ENCODE data around the gene BTBD18.
A peak's percentile ranks its signal among the peaks of the same experiment; 100 is the strongest.

BTBD18 gene

GRCh38 chr11:57751676-57752253 lies at the start of gene BTBD18:
Gene BTBD18, minus strand, starts transcription at chr11:57751819. Its CDS starts 631 bp downstream, at chr11:57751188.
- peak; percentile 42 for DNase-seq (ENCODE audit: low spot score)

- no peak for DNase-seq (ENCODE audit: low spot score)
These were observed 49.5 kb upstream of the BTBD18 start for GRCh38 chr11:57801183-57801485.

DNA sequence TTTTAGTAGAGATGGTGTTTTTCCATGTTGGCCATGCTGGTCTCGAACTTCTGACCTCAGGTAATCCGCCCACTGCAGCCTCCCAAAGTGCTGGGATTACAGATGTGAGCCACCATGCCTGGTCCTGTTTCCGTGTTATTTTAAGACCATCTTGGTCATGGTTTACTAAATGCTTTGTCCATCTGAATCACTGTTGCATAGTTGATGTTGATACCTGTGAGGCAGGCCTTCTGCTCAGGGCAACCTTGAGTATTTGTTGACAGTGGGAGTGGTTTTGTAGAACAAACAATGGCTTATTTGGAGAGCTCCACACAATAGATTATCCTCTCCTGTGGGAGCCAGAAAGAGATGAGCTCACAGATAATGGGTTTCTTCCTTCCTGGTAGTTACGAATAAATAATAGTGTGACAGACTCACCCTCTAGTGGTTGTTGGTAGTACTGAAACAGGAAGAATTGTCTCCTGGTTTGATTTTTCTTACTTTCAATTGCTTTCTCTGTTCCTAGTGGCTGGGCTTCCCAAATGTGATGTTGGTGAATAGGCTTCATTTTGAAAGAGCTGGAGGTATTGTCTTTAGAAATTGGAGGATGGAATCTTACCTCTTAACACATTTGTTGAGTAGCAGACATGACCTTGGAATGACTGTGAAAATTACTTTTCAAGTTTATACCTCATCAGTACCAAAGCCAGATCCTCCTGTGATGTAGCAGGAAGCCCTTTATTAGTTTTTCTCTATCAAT lies 49.0 kb upstream of the BTBD18 start:
- DNase-seq (ENCODE audit: low spot score), result peak; percentile 81

GRCh38 chr11:57798905-57799559 lies 47.4 kb upstream of the BTBD18 start:
- peak; percentile 37 for DNase-seq (ENCODE audit: low spot score)

GRCh38 chr11:57793351-57794115 lies 41.9 kb upstream of the BTBD18 start:
- DNase-seq (ENCODE audit: low spot score), result no peak

DNA sequence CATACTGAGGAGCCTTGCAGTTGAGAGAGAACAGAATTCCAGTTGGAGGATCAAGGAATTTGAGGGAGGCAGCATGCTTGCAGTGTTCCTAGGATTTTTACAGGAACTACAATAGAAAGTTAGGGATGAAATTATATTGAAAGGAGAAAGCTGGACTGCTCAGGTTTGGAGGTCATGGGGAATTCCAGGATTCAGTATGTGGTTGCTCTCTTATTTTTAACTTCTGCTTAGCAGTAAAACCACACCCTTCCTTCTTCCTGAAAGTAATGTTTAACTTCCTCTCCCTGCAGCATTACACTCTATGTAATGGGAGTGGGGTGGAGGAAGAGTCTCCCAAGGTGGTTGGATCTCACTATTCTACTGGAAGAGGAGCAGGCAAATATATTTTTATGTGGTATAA lies 41.3 kb upstream of the BTBD18 start:
- DNase-seq (ENCODE audit: low spot score), result no peak

DNA sequence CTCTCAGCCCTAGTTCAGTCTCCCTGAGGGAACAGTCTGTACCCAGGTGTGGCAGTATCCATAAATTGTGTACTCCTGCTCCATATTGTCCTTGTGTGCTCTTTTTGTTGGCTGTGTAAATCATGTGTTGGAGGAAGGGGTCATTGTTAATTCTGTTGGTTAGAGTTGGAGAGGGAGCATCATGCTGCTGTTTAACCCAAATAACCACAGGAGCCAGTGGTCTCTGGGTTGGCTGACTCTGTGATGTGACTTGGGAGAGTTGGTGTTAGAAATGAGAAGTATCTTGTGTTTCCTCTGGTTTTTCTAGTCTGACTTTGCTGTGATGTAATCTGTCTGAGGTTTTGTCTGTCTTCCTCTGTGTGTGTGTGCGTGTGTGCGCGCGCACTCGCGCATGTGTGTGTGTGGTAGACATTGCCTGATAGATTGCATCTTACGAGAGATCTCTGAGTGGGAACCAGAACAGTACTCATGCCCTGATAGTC lies 40.5 kb upstream of the BTBD18 start:
- no peak for DNase-seq (ENCODE audit: low spot score)

GRCh38 chr11:57791321-57792059 lies 39.9 kb upstream of the BTBD18 start:
- no peak for DNase-seq (ENCODE audit: low spot score)

- DNase-seq (ENCODE audit: low spot score), result no peak
These were observed 37.1 kb upstream of the BTBD18 start for GRCh38 chr11:57788703-57789088.

GRCh38 chr11:57787920-57788702 lies 36.5 kb upstream of the BTBD18 start:
- DNase-seq (ENCODE audit: low spot score), result no peak

DNA sequence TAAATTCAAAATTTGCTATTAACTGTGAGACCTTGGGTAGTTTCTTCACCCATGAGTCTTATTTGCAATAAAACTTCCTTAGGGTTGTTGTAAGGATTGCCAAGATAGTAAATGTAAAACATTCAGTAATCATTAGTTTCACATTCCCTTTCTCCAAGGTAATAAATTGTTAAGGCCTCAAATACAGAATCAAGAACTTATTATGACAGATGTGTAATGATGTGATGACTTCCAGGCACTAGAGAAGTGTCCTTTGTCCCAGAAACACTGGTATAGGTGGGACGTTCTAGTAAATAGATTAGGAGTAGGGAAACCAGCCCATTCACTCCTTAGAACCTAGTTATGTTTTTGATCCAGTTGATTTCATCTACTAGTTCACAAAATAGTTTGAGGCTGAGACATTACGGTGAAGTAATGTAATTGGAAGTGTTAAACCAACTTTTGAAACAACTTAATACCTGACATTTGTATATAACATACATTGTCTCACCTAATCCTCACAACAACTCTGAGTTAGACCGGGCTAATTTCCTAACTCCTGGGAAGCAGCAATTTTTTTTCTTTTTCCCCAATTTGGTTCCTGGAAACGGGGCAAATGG lies 35.5 kb upstream of the BTBD18 start:
- DNase-seq (ENCODE audit: low spot score), result no peak

GRCh38 chr11:57786436-57786835 lies 34.8 kb upstream of the BTBD18 start:
- DNase-seq (ENCODE audit: low spot score), result no peak

DNA sequence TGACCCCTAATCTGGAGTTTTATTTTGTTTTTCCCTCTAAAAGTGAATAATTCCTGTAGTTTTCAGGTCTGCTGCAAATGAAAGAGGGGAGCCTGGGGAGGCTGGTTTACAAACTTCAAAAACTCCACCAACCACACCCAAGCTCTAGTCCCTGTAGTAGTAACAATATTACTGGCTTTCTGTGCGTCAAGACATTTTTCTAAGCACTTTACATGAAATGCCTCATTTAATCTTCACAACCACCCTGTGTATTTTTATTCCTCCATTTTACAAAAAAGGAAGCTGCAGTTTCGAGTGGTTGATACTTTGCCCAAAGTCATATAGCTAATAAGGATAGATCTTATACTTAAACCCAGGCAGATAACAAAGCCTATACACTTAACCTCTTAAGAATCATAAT lies 33.5 kb upstream of the BTBD18 start:
- no peak for DNase-seq (ENCODE audit: low spot score)

- DNase-seq (ENCODE audit: low spot score), result no peak
These were observed 29.9 kb upstream of the BTBD18 start for GRCh38 chr11:57781529-57781943.

GRCh38 chr11:57779276-57779675 lies 27.7 kb upstream of the BTBD18 start:
- DNase-seq (ENCODE audit: low spot score), result peak; percentile 24

DNA sequence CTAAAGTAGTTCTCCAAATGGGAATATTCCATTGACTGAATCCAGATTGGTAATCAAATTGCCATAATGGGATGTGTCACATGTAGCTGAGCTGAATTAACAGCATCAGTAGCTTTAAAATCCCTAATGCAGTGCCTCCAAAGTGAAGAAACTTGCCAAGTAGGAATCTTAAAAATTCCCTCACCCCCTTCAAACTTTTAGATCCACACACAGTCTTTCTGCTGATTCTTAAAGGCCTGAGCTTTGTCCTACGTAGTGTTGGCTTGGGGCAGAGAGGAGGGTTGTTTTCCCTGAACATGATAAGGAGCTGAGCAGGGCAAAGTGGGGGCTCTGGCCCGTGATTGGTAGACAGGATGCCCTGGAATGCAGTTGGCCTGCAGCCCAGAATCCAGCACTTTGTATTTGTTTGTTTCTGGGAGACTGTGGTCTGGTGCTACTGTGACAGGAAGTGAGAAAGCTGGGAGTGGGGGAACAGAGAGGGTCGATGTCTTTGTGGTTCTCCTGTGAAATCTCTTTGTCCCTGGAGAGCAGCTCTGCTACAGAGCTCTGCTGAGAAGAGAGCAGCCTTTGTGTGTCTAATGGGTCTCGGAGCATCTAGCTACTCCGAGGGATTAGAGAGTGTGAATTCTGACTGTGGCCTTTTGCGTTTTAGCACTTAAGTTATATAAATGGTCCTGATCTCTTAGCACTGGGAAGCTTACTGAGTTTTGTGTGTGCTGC lies 26.9 kb upstream of the BTBD18 start:
- DNase-seq (ENCODE audit: low spot score), result peak; percentile 74

GRCh38 chr11:57777969-57778317 lies 26.3 kb upstream of the BTBD18 start:
- DNase-seq (ENCODE audit: low spot score), result no peak

GRCh38 chr11:57776577-57777210 lies 25.1 kb upstream of the BTBD18 start:
- no peak for DNase-seq (ENCODE audit: low spot score)

DNA sequence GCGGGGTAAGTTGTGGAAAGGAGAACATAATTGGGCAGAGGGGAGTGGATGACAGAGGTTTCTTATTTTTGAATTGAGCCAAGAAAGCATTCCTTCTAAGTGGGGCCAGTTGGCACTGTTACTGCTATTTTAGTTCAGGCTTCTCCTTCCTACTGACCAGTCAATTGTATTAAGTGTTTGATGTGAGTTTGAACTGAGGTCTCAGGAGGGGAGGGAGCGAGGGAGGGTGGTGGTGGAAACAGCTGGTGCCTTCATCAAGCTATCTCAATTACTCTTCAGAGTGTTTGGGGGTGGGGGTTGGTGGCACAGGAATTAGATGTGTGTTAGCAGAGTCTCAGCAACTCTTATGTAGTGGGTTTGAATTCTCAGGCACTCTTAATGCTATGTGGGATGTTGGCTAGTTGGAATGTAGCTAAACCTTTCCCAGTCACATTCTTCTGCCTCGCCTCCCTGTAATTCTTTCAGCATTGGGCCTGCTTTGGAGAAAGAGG lies 24.5 kb upstream of the BTBD18 start:
- DNase-seq (ENCODE audit: low spot score), result no peak
